ENCODE data around the gene LACRT. TPM values are rescaled to one million over a fixed set of nuclear protein-coding genes. Genes with fewer than 3 reads are reported as not detected.

LACRT gene
- total RNA-seq, 1 donor from 2014 or later: not detected

DNA sequence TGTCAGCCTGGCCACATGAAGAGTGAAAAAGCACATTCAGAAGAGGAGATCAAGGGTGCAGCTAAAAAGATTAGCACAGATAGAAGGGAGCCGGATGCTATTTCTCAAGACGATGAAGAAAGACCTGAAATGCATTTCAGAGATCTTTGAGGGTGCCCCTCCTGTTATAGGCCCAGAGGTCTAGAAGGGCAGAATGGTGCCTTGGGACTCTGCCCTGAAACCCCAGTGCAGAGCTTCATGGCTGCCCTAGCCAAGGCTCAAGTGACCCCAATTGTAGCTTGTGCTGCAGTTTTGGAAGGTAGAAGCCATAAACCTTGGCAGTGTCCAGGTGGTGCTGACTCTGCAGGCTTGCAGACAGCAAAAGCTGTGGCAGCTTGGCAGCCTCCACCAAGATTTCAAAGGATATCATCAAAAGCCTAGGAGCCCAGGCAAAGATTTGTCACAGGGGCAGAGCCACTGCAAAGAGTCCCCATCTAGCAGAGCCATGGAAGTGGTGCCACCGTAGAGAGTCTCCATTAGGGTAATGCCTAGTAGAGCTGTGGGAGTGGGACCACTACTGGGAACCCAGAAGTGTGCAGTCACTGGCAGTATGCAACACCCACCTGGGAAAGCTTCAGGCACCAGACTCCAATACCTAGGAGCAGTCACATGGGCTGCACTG is 6.4 kb downstream of the LACRT start:
- Mint-ChIP-seq H3K4me3 (no peak overlapping the region), H3K27ac (no peak overlapping the region), H3K4me1 (no peaks in the 10 kb centered on the region), H3K9me3 (peaks cover 10% of the 10 kb centered on the region), H3K27me3 (peaks cover 46% of the 10 kb centered on the region), H3K36me3 (ENCODE audit: low read depth) (no peaks in the 10 kb centered on the region)
- intact Hi-C loops (cut with micrococcal nuclease): no loop called here
- DNase-seq: no peak
- no peak for ATAC-seq (ENCODE audit: low read depth)
- ChIA-PET CTCF (no interaction called here), POLR2A (no interaction called here)
- TF ChIP-seq, protein P1, sequence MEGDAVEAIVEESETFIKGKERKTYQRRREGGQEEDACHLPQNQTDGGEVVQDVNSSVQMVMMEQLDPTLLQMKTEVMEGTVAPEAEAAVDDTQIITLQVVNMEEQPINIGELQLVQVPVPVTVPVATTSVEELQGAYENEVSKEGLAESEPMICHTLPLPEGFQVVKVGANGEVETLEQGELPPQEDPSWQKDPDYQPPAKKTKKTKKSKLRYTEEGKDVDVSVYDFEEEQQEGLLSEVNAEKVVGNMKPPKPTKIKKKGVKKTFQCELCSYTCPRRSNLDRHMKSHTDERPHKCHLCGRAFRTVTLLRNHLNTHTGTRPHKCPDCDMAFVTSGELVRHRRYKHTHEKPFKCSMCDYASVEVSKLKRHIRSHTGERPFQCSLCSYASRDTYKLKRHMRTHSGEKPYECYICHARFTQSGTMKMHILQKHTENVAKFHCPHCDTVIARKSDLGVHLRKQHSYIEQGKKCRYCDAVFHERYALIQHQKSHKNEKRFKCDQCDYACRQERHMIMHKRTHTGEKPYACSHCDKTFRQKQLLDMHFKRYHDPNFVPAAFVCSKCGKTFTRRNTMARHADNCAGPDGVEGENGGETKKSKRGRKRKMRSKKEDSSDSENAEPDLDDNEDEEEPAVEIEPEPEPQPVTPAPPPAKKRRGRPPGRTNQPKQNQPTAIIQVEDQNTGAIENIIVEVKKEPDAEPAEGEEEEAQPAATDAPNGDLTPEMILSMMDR (IDR thresholded peaks at IDR 0.05): no peak

GRCh38 chr12:54627304-54627703 is 7.4 kb downstream of the LACRT start:
- TF ChIP-seq, protein P1 (IDR thresholded peaks at IDR 0.05): no peak
- peaks cover 44% of the 10 kb centered on the region for H3K27me3 Mint-ChIP-seq
- DNase-seq (no peak), ATAC-seq (ENCODE audit: low read depth) (no peak)
- intact Hi-C loops (cut with micrococcal nuclease): no loop called here
- no peaks in the 10 kb centered on the region for H3K36me3 Mint-ChIP-seq (ENCODE audit: low read depth)
- ChIA-PET CTCF (no interaction called here), POLR2A (no interaction called here)
- H3K4me1 Mint-ChIP-seq: no peaks in the 10 kb centered on the region
- H3K4me3 Mint-ChIP-seq: no peak overlapping the region
- no peak overlapping the region for H3K27ac Mint-ChIP-seq
- H3K9me3 Mint-ChIP-seq: peaks cover 10% of the 10 kb centered on the region

DNA sequence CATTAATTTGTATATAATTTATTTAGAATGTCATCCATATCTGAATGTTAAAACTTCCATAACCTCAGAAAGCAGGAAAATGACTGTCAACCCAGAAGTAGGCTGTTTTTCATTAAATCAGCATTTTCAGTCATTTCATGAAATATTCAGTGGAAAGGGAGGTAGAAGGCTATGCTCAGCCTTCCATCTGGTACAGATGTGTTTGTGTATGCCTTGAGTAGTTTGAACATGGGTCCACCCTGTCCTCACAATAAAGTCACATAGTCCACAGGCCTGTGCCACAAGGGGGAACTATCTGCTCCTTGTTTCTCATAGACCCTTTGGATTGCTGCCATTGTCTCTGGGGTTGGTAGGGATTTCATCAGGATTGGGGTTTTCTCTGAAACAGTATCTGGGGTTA is 9.1 kb downstream of the LACRT start:
- POLR2A ChIA-PET: no interaction called here
- H3K4me1 Mint-ChIP-seq: no peaks in the 10 kb centered on the region
- H3K36me3 Mint-ChIP-seq (ENCODE audit: low read depth): no peaks in the 10 kb centered on the region

DNA sequence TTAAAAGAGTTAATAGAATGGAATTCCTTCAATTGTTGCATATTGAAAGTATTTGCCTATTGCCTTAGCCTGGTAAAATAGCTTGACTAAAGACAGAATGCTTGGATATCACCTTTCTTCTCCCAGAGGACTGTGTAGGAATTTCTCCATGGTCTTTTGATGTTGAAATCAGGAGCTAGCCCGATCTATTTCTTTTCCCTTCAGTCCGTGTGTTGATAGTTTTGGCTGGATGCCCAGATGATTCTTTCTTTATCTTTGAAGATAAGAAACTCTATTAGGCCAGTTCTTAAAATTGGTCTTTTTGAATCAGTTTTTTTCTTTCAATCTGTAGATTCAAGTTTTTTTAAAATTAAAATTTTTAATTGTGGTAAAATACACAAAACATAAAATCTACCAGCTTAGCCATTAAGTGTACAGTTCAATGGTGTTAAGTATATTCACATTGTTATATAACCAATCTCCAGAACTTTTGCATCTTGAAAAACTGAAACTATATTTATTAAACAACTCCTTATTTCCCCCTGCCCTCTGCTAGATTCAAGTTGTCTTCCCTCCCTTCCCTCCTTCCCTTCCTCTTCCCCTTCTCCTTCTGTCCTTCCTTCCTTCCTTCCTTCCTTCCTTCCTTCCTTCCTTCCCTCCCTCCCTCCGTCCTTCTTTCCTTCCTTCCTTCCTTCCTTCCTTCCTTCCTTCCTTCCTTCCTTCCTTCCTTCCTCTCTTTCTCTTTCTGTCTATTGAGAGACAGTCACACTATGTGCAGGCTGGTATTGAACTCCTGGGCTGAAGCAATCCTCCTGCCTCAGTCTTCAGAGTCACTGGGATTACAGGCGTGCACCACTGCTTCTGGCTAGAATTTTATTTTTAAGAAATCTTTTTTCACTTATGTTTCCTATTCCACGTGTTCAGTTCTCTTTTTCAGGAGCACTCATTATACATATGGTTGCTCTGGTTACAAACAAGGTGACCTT is 10.1 kb downstream of the LACRT start:
- H3K27me3 Mint-ChIP-seq: peaks cover 44% of the 10 kb centered on the region
- DNase-seq (no peak), ATAC-seq (ENCODE audit: low read depth) (no peak)
- ChIA-PET POLR2A (no interaction called here), CTCF (no interaction called here)
- no peak overlapping the region for H3K27ac Mint-ChIP-seq
- no peak overlapping the region for H3K4me3 Mint-ChIP-seq
- TF ChIP-seq, protein P1 (IDR thresholded peaks at IDR 0.05): no peak
- no peaks in the 10 kb centered on the region for H3K4me1 Mint-ChIP-seq
- intact Hi-C loops (cut with micrococcal nuclease): no loop called here
- H3K36me3 Mint-ChIP-seq (ENCODE audit: low read depth): no peaks in the 10 kb centered on the region
- H3K9me3 Mint-ChIP-seq: peaks cover 10% of the 10 kb centered on the region

More for the DNA sequence above, 9.1 kb downstream of the LACRT start:
- peaks cover 10% of the 10 kb centered on the region for H3K9me3 Mint-ChIP-seq
- ATAC-seq (ENCODE audit: low read depth) (no peak), DNase-seq (no peak)
- H3K27me3 Mint-ChIP-seq: peaks cover 51% of the 10 kb centered on the region
- no peak overlapping the region for H3K4me3 Mint-ChIP-seq
- intact Hi-C loops (cut with micrococcal nuclease): no loop called here
- CTCF ChIA-PET: no interaction called here
- no peak overlapping the region for H3K27ac Mint-ChIP-seq
- TF ChIP-seq, protein P1 (IDR thresholded peaks at IDR 0.05): no peak

GRCh38 chr12:54622463-54623183 is 12.1 kb downstream of the LACRT start:
- POLR2A ChIA-PET: no interaction called here
- H3K27ac Mint-ChIP-seq: no peak overlapping the region
- no peak for DNase-seq
- TF ChIP-seq, protein P1 (IDR thresholded peaks at IDR 0.05): no peak
- intact Hi-C loops (cut with micrococcal nuclease): no loop called here
- H3K9me3 Mint-ChIP-seq: peaks cover 5% of the 10 kb centered on the region
- H3K4me3 Mint-ChIP-seq: no peak overlapping the region
- no peaks in the 10 kb centered on the region for H3K4me1 Mint-ChIP-seq
- CTCF ChIA-PET: no interaction called here
- no peak for ATAC-seq (ENCODE audit: low read depth)
- H3K36me3 Mint-ChIP-seq (ENCODE audit: low read depth): no peaks in the 10 kb centered on the region
- peaks cover 36% of the 10 kb centered on the region for H3K27me3 Mint-ChIP-seq
